ENCODE measurements around the gene PPP3R1. TPM values are rescaled to one million over a fixed set of nuclear protein-coding genes. Genes with fewer than 3 reads are reported as not detected.

PPP3R1 gene
- total and polyA plus RNA-seq, 9 of the 15 experiments (the other 6 are each of a cell fraction or from before 2014, with no cell fraction given) = 3.7 to 70.0 (median 24.8) TPM

GRCh38 chr2:68292108-68292710 lies 39.9 kb upstream of the PPP3R1 start (continued):
- TF ChIP-seq, protein P1, sequence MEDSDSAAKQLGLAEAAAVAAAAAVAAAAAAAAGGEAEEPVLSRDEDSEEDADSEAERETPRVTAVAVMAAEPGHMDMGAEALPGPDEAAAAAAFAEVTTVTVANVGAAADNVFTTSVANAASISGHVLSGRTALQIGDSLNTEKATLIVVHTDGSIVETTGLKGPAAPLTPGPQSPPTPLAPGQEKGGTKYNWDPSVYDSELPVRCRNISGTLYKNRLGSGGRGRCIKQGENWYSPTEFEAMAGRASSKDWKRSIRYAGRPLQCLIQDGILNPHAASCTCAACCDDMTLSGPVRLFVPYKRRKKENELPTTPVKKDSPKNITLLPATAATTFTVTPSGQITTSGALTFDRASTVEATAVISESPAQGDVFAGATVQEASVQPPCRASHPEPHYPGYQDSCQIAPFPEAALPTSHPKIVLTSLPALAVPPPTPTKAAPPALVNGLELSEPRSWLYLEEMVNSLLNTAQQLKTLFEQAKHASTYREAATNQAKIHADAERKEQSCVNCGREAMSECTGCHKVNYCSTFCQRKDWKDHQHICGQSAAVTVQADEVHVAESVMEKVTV (CRISPR knock-in tag; IDR thresholded peaks at IDR 0.05) = peak; percentile 59
- TF ChIP-seq ZNF384 (IDR thresholded peaks at IDR 0.05; ENCODE audit: low read depth, low read length) (peak; percentile 63), NR2F6 (CRISPR knock-in tag; IDR thresholded peaks at IDR 0.05) (no peak), EWSR1 (IDR thresholded peaks at IDR 0.05; ENCODE audit: borderline replicate concordance, low read depth, partially characterized antibody) (no peak), ARID1B (IDR thresholded peaks at IDR 0.05) (no peak), SLC30A9 (CRISPR knock-in tag; IDR thresholded peaks at IDR 0.05) (no peak), BDP1 (IDR thresholded peaks at IDR 0.05; ENCODE audit: insufficient read depth, insufficient read length) (no peak), HDAC1 (IDR thresholded peaks at IDR 0.05) (no peak), THRAP3 (IDR thresholded peaks at IDR 0.05; ENCODE audit: borderline replicate concordance) (no peak), NCOA1 (IDR thresholded peaks at IDR 0.05; ENCODE audit: low read depth) (no peak), ZBTB26 (CRISPR knock-in tag; IDR thresholded peaks at IDR 0.05) (no peak), ZNF444 (CRISPR knock-in tag; IDR thresholded peaks at IDR 0.05) (no peak), SETDB1 (IDR thresholded peaks at IDR 0.05; ENCODE audit: low read length) (no peak), GTF2E2 (tag; IDR thresholded peaks at IDR 0.05) (0 out of 2 replicates have a peak, but pooled peaks have one; percentile 25), SP2 (IDR thresholded peaks at IDR 0.05; ENCODE audit: extremely low read depth, low read depth, low read length, poor library complexity, severe bottlenecking) (no peak)
- TF ChIP-seq, protein P2, sequence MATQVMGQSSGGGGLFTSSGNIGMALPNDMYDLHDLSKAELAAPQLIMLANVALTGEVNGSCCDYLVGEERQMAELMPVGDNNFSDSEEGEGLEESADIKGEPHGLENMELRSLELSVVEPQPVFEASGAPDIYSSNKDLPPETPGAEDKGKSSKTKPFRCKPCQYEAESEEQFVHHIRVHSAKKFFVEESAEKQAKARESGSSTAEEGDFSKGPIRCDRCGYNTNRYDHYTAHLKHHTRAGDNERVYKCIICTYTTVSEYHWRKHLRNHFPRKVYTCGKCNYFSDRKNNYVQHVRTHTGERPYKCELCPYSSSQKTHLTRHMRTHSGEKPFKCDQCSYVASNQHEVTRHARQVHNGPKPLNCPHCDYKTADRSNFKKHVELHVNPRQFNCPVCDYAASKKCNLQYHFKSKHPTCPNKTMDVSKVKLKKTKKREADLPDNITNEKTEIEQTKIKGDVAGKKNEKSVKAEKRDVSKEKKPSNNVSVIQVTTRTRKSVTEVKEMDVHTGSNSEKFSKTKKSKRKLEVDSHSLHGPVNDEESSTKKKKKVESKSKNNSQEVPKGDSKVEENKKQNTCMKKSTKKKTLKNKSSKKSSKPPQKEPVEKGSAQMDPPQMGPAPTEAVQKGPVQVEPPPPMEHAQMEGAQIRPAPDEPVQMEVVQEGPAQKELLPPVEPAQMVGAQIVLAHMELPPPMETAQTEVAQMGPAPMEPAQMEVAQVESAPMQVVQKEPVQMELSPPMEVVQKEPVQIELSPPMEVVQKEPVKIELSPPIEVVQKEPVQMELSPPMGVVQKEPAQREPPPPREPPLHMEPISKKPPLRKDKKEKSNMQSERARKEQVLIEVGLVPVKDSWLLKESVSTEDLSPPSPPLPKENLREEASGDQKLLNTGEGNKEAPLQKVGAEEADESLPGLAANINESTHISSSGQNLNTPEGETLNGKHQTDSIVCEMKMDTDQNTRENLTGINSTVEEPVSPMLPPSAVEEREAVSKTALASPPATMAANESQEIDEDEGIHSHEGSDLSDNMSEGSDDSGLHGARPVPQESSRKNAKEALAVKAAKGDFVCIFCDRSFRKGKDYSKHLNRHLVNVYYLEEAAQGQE (IDR thresholded peaks at IDR 0.05; ENCODE audit: borderline replicate concordance) = peak; percentile 81; the same call in 1 of the 2 replicates
- TF ChIP-seq, protein P2 (CRISPR knock-in tag; IDR thresholded peaks at IDR 0.05; ENCODE audit: low read depth) = no peak
- TF ChIP-seq, protein P3, sequence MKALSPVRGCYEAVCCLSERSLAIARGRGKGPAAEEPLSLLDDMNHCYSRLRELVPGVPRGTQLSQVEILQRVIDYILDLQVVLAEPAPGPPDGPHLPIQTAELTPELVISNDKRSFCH (CRISPR knock-in tag; IDR thresholded peaks at IDR 0.05) = no peak
- TF ChIP-seq, protein P3 (tag; IDR thresholded peaks at IDR 0.05) = no peak

Measured in K562 (cell line).